HG03196 (cell line): ENCODE results near the gene KDM3B.
"Not testable (repeated sequence)": the region's sequence is repeated elsewhere in the genome, so short reads cannot be mapped to it uniquely, and the experiment has no call there.

Experiments
- ATAC-seq: cut with Tn5 transposase; IDR thresholded peaks from one replicate; pipeline ENCODE4 v1.9.1; 2021; ENCODE audit not compliant: unreplicated experiment

KDM3B gene

GRCh38 chr5:138391859-138392386 lies 39.4 kb downstream of the KDM3B start:
- ATAC-seq: no peak

GRCh38 chr5:138402640-138403039 lies 50.2 kb downstream of the KDM3B start:
- peak; percentile 74 for ATAC-seq

- ATAC-seq: no peak
Observed at GRCh38 chr5:138408023-138408422, 55.5 kb downstream of the KDM3B start.

- not testable (repeated sequence) for ATAC-seq
Observed at GRCh38 chr5:138410996-138411640, 58.6 kb downstream of the KDM3B start.

- no peak for ATAC-seq
Observed at GRCh38 chr5:138418444-138418843, 66.0 kb downstream of the KDM3B start.

- no peak for ATAC-seq
Observed at GRCh38 chr5:138425079-138425478, 72.6 kb downstream of the KDM3B start.

- no peak for ATAC-seq
Observed at GRCh38 chr5:138435943-138436342, 83.5 kb downstream of the KDM3B start.

- no peak for ATAC-seq
Observed at GRCh38 chr5:138438003-138438723, 85.7 kb downstream of the KDM3B start.

- no peak for ATAC-seq
Observed at GRCh38 chr5:138438724-138439476, 86.4 kb downstream of the KDM3B start, which contains the start of gene REEP2. REEP2 (plus strand) TSS chr5:138439057; CDS start chr5:138439209, 152 bp downstream.

GRCh38 chr5:138439477-138440158 lies 87.1 kb downstream of the KDM3B start:
- ATAC-seq: no peak

GRCh38 chr5:138440159-138441073 lies 87.9 kb downstream of the KDM3B start:
- ATAC-seq: no peak

- no peak for ATAC-seq
Observed at GRCh38 chr5:138441221-138441620, 88.7 kb downstream of the KDM3B start.

- ATAC-seq: no peak
Observed at GRCh38 chr5:138444078-138444773, 91.7 kb downstream of the KDM3B start.

- ATAC-seq: no peak
Observed at GRCh38 chr5:138444774-138445546, 92.5 kb downstream of the KDM3B start.

- no peak for ATAC-seq
Observed at GRCh38 chr5:138445547-138446271, 93.2 kb downstream of the KDM3B start.

GRCh38 chr5:138448070-138448469 lies 95.6 kb downstream of the KDM3B start:
- no peak for ATAC-seq

- ATAC-seq: no peak
Observed at GRCh38 chr5:138448481-138449398, 96.3 kb downstream of the KDM3B start.
